Esophagus squamous epithelium (tissue), 4 donors: ENCODE data around the gene RGS10.

ENCODE experiments used
- POLR2A ChIP-seq, 4 donors: fragments of 450-650 bp; IDR thresholded peaks; one replicate each; pipeline ENCODE4 v1.6.1; 2017; ENCODE audit warnings: antibody characterized with exemption in 4 of 4, mild to moderate bottlenecking in 4 of 4, moderate library complexity in 3 of 4
- TF ChIP-seq, protein P1 (sequence below), 6 experiments: fragments of 450-650 bp in 4 of 6; fragments of 200-600 bp in 2 of 6; sonication (generic) in 2 of 6; IDR thresholded peaks; one replicate each; pipeline ENCODE4 v1.5.1; 2016 to 2019; ENCODE audit warnings: antibody characterized with exemption in 6 of 6, mild to moderate bottlenecking in 4 of 6, moderate library complexity in 4 of 6

DNA sequence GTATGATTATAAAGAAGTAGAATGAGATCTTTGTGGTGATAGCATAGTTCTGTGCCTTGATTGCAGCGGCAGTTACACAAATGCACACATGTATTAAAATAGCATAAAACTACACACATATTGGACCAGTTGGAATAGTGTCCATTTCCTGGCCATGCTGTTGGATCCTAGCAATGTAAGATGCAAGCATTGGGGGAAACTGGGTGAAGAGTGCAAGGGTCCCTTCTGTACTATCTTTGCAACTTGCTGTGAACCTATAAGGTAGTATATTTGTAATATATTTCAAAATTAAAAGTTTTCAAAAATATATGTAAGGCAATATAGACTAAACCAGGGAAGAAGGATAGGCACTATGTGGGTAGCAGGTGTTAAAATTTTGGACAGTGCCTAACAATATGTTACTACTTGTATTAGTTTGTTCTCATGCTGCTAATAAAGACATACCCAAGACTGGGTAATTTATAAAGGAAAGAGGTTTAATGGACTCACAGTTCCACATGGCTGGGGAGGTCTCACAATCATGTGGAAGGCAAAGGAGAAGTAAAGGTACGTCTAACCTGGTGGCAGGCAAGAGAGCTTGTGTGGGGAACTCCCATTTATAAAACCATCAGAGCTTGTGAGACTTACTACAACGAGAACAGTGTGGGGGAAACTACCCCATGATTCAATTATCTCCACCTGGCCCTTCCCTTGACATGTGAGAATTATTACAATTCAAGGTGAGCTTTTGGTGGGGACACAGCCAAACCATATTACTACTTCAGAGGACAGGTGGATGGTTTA is 71.4 kb downstream of the RGS10 start:
- TF ChIP-seq POLR2A (IDR thresholded peaks at IDR 0.05) = no peak
- TF ChIP-seq, protein P1, sequence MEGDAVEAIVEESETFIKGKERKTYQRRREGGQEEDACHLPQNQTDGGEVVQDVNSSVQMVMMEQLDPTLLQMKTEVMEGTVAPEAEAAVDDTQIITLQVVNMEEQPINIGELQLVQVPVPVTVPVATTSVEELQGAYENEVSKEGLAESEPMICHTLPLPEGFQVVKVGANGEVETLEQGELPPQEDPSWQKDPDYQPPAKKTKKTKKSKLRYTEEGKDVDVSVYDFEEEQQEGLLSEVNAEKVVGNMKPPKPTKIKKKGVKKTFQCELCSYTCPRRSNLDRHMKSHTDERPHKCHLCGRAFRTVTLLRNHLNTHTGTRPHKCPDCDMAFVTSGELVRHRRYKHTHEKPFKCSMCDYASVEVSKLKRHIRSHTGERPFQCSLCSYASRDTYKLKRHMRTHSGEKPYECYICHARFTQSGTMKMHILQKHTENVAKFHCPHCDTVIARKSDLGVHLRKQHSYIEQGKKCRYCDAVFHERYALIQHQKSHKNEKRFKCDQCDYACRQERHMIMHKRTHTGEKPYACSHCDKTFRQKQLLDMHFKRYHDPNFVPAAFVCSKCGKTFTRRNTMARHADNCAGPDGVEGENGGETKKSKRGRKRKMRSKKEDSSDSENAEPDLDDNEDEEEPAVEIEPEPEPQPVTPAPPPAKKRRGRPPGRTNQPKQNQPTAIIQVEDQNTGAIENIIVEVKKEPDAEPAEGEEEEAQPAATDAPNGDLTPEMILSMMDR (IDR thresholded peaks at IDR 0.05) = no peak
